ENCODE measurements around the gene ZGPAT. TPM values are rescaled to one million over a fixed set of nuclear protein-coding genes. Genes with fewer than 3 reads are reported as not detected.
A peak's percentile ranks its signal among the peaks of the same experiment; 100 is the strongest.

The ZGPAT gene
- total and polyA plus RNA-seq, 2 of the 13 experiments (the other 11 are each of a cell fraction or from before 2014, with no cell fraction given): 23.0 to 41.9 TPM

DNA sequence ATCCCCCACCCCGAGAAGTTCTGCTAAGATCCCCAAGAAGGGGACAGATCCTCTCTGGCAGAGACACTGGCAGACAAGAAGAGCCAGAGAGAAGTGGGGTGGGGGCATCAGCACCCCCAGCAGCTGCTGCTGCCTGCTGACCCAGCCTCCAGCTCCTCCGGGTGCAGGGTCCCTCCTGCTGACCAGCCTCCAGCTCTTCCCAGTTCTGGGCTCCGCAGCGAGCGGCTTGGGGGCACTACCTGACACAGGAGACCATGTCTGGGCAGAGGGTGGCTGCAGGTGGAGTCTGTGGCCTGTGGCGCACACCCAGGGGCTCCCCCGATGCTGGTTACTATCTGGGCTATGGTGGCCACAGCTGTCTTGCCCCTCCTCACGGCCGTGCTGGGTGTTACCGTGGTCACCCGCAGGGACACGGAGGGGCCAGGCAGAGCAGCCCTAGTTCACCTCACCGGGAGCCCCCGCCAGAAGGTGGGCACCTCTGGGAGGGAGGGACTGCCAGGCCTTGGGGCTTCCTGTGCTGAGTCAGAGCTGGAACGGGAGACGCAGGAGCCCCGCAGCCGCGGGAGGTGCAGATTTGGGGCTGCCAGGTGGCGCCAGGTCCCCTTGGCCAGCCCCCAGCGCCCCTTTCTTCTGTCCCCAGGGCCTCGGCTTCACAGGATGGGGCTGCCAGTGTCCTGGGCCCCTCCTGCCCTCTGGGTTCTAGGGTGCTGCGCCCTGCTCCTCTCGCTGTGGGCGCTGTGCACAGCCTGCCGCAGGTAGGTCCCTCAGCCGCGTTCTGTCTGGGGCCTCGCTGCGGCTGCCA lies 29.3 kb downstream of the ZGPAT start (continued):
- TF ChIP-seq ARNT2 (CRISPR knock-in tag; IDR thresholded peaks at IDR 0.05; ENCODE audit: low read depth) (peak; percentile 72; the same call in 1 of the 2 replicates), ZNF629 (CRISPR knock-in tag; conservative IDR thresholded peaks at IDR 0.05) (no peak), SMAD1 (CRISPR knock-in tag; IDR thresholded peaks at IDR 0.05; ENCODE audit: borderline replicate concordance, low read depth) (no peak; the same call in 1 of the 2 replicates), ZSCAN31 (CRISPR knock-in tag; IDR thresholded peaks at IDR 0.05; ENCODE audit: low read depth) (peak; percentile 60; the same call in 1 of the 2 replicates), ZBTB39 (CRISPR knock-in tag; IDR thresholded peaks at IDR 0.05) (no peak), HNRNPUL1 (IDR thresholded peaks at IDR 0.05; ENCODE audit: low read depth, low read length) (no peak), SP1 (IDR thresholded peaks at IDR 0.05) (no peak), SP1 (CRISPR knock-in tag; IDR thresholded peaks at IDR 0.05) (no peak), ZBTB21 (CRISPR knock-in tag; IDR thresholded peaks at IDR 0.05) (no peak), FOXP4 (CRISPR knock-in tag; IDR thresholded peaks at IDR 0.05) (no peak), ZNF30 (CRISPR knock-in tag; IDR thresholded peaks at IDR 0.05) (no peak), SRY (CRISPR knock-in tag; IDR thresholded peaks at IDR 0.05) (peak; percentile 53), HOXA9 (CRISPR knock-in tag; IDR thresholded peaks at IDR 0.05; ENCODE audit: borderline replicate concordance) (no peak), ZNF557 (CRISPR knock-in tag; IDR thresholded peaks at IDR 0.05) (no peak), NR0B2 (CRISPR knock-in tag; IDR thresholded peaks at IDR 0.05) (peak; percentile 28), YY1 (IDR thresholded peaks at IDR 0.05; ENCODE audit: insufficient read depth, insufficient replicate concordance, low read depth, low read length) (no peak), ARNTL (CRISPR knock-in tag; IDR thresholded peaks at IDR 0.05) (no peak; the same call in 1 of the 2 replicates), ZNF839 (CRISPR knock-in tag; IDR thresholded peaks at IDR 0.05; ENCODE audit: borderline replicate concordance) (no peak; the same call in 1 of the 2 replicates), NKX3-1 (CRISPR knock-in tag; IDR thresholded peaks at IDR 0.05) (no peak)
- TF ChIP-seq, protein P1, sequence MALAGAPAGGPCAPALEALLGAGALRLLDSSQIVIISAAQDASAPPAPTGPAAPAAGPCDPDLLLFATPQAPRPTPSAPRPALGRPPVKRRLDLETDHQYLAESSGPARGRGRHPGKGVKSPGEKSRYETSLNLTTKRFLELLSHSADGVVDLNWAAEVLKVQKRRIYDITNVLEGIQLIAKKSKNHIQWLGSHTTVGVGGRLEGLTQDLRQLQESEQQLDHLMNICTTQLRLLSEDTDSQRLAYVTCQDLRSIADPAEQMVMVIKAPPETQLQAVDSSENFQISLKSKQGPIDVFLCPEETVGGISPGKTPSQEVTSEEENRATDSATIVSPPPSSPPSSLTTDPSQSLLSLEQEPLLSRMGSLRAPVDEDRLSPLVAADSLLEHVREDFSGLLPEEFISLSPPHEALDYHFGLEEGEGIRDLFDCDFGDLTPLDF (CRISPR knock-in tag; IDR thresholded peaks at IDR 0.05): peak; percentile 30; the same call in 1 of the 2 replicates
- TF ChIP-seq, protein P2, sequence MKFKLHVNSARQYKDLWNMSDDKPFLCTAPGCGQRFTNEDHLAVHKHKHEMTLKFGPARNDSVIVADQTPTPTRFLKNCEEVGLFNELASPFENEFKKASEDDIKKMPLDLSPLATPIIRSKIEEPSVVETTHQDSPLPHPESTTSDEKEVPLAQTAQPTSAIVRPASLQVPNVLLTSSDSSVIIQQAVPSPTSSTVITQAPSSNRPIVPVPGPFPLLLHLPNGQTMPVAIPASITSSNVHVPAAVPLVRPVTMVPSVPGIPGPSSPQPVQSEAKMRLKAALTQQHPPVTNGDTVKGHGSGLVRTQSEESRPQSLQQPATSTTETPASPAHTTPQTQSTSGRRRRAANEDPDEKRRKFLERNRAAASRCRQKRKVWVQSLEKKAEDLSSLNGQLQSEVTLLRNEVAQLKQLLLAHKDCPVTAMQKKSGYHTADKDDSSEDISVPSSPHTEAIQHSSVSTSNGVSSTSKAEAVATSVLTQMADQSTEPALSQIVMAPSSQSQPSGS (CRISPR knock-in tag; IDR thresholded peaks at IDR 0.05): 0 out of 2 replicates have a peak, but pooled peaks have one; percentile 17
